Measurements from ENCODE around the gene APBB2.

The APBB2 gene

GRCh38 chr4:41185614-41186592 lies 28.4 kb downstream of the APBB2 start:
- no peak for DNase-seq

DNA sequence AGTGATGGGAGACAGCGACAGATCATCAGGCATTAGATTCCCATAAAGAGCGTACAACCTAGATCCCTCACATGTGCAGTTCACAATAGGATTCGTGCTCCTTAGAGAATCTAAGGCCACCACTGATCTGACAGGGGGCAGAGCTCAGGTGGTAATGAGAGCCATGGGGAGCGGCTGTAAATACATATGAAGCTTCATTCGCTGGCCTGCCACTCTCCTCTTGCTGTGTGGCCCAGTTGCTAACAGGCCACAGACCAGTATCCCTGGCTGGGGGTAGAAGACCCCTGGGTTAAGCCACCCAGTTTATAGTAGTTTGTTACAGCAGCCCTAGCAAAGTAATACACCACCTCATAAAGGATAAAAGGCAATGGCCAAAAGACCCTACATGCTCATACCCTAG lies 30.3 kb downstream of the APBB2 start:
- no peak for DNase-seq

DNA sequence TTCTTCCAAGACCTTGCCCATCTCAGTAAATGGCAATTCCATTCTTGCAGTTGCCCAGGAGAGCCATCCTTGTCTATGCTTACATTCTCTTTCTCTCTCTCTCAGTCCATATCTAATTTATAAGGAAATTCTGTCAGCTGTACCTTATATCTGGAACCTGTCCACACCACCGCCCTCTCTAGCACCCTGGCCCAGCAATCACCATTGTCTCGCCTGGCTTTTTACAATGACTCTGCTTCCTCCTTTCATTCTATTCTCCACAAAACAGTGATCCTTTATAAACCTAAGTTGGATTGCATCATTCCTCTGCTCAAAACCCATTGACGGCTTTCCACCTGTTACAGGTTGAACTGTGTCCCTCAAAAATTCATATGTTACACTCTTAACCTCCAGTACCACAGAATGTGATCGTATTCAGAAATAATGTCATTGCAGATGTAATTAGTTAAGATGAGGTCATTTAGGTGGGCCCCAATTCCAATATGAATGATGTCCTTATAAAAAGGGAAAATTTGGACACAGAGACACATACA lies 31.3 kb downstream of the APBB2 start:
- no peak for DNase-seq

- DNase-seq, result no peak
Measured at GRCh38 chr4:41181037-41181436, 33.3 kb downstream of the APBB2 start.

DNA sequence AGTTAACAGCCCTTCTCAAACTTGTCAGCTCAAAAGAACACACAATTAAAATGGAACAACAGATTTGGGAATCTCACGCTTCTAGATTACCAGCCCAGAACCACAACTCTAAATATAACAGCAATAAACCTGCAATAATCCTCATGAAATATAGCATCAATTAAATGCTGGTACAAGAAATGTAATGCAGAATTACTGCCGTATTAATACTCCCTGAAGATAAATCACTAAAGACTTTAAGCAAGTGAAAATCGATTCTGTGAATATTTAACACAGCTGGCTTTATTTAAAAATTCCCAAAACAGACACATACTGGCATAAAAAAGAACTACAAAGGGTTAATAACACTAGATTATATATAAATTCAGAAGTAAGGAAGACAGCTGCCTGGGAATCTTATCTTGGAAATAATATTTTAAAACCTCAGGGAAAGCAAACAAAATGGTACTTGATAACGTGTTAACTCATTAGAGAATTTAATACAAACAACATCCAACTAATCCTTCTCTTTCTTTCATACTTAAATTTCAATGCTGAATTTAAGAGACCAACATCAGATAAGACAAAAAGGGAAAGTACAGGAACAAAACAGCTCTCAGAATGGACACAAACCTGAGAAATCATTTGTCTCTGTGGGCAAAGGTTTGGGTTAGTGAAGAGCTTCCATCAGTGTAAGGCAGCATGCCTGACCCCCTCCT lies 34.7 kb downstream of the APBB2 start:
- no peak for DNase-seq

- DNase-seq, result no peak
Measured at GRCh38 chr4:41178372-41179370, 35.7 kb downstream of the APBB2 start.

DNA sequence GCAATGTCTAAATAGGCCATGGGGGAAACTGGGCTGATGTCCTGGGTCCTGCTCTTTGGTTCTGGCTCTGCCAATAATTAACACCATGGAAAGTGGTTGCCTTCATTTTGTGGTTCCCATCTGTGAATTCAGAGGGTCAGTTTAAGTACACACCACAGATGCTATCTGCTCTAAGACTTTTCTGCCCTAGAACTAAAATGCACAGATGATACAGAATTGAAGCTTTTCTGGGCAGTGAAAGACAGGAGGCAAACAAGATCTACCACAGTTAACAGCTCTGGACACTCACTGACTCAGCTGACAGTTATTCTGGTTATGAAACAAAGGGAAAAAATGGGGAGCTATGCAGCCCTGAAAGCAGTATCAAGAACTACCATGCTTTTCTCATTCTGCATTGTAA lies 37.3 kb downstream of the APBB2 start:
- DNase-seq, result no peak

DNA sequence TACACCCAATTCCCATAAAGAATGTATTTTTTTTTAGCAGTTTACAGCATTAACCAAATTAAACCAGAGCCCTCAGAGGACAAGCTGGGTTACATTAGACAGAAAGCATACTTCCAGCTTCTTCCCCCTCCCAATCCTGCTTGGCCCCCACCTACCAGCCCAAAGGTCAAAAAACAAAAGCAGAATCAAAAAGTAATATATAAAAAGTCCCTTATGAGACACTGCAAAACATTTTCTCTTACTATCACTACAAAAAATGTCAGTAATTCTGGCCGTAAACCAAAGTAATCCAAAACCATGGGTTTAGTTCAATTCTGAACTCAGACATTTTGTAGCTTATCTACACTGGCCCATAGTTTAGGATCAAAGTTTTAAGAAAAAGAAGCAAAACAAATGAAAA lies 38.0 kb downstream of the APBB2 start:
- no peak for DNase-seq

- DNase-seq, result no peak
Measured at GRCh38 chr4:41175794-41176193, 38.5 kb downstream of the APBB2 start.

DNA sequence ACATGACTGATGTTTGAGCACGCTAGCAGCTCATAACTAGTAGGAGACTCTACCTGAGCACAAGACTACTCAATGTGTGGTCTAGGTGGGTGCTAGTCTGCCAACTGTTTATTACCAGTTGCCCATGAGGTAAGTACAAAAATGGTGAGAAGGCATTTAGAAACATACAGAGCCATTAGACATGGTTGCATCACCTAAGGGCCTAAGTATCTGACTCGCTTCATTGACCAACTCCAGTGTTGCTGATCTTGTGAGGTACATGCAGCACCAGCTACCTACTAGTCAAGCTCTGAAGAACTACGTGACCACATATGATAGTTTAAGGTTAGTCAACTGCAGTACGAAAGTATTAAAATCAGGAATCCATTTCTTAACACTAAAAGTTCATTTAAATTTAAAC lies 39.9 kb downstream of the APBB2 start:
- no peak for DNase-seq

DNA sequence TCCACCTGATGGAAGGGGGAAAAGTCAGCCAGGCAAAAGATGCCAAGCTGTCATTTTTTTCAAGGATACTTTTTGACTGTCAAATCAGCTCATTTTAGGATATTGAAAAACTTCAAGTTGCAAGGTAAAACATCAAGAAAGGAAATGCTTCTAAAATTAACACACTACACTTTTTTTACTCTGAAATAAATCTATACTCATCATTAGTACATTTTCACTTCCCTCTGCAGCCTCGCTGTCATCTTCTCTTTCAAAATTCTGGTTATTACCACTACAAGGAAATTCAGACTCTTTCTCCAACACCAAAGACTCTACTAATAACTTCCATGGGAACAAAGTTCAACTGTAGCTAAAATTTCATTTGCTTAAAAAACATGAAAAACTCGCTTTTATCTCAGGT lies 41.6 kb downstream of the APBB2 start:
- DNase-seq, result no peak

GRCh38 chr4:41169256-41169800 lies 45.0 kb downstream of the APBB2 start:
- DNase-seq, result no peak

DNA sequence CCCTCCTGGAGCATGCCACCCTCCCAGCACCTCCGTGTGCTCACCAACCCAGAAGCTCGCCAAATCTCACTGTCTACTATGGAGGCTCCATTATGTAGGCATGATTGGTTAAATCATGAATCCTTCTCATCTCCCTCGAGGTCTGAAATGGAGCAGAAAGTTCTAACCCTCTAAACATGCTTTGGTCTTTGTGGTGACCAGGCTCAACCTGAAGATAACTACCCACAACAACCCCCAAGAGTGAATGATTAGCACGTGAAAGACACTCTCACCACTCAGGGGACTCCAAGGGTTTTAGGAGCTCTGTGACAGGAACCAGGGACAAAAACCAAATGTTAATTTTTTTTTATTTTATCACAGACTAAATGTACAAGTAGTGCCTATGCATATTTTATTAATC lies 47.2 kb downstream of the APBB2 start:
- no peak for DNase-seq

DNA sequence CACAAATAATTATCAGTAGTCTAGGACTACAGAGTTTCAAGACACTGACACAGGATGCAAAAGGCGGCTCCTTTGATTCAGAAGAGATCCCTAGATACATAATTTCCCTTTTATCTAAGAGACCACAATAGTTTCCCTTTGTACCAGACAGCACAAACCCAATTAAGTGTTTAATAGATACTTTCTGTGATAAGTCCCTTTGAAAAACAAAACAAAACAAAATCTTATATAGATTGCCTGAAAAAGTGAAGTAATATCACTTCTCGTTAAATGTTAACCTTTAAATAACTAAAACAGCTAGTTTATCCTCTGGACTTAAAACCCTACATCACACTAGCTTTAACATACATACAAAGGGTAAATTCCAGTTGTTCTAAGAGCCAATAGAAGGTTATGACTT lies 49.9 kb downstream of the APBB2 start:
- no peak for DNase-seq

- DNase-seq, result no peak
Measured at GRCh38 chr4:41161355-41161754, 53.0 kb downstream of the APBB2 start.

DNA sequence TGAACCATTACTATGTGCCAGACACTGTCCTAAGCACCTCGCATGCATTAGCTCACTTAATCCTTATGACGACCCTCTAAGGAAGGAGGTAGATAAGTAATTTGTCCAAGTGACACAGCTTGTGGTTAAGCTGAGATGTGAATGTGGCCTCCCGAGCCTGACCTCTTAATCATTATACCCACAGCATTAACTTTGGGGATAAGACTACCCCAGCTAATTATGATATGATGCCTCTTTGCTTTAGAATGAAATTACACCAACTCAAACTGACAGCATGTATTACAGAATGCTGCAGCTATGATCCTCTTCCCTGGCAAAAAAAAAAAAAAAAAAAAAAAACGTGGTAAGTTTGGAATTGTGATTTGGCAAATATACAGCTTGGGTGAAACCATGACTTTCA lies 53.5 kb downstream of the APBB2 start:
- DNase-seq, result no peak

DNA sequence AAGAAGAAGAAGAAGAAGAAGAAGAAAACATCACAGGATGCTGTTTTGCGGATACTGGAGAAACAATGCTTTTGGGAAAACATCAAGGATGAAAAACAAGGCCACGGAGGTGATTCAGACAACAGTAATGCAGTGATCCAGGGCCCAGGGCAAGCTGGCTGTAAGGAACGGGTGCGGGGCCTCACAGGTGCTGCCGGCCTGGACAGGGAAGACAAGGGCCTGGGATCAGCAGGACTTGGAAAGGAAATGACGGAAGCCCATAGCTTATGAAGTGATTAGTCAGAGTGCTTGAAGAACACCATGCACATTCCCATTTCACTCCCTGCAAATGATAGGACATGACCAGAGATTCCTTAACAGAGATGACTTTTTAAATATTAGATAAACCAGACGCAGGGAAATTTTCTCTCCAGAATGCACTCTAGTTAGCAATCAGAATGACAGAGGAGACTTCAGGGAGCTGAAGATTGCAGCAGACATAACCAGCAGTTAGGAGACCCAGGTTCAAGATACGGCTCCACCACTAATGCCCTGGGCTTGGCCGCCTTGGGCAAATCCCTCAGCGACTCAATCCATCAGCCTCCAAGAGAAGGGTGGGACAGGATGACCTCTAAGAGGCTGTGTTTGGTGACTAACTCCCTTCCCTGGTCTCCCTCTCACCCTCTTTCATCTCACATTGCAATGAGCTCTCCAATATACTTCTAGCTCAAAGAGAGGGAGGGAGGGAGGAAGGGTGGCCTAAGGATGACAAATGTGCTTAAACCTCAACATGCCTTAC lies 54.1 kb downstream of the APBB2 start:
- DNase-seq, result no peak

- DNase-seq, result no peak
Measured at GRCh38 chr4:41158756-41159155, 55.6 kb downstream of the APBB2 start.

- no peak for DNase-seq
Measured at GRCh38 chr4:41158274-41158673, 56.1 kb downstream of the APBB2 start.

DNA sequence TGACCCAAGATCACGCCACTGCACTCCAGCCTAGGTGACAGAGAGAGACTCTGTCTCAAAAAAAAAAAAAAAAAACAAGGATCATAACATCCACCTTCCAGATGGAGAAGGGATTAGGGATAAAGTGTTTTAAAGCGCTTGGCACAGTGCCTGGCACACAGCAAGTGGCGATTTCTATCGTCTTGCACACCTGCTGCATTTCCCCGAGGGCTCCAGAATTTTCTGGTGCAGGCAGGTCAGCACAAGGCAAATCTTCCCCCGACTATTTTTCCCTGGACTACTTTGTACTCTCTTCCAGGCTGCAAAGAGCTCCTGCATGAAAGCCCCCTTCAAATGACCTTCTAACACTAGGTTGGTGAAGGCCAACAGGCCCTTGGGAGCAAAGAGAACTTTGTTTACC lies 57.3 kb downstream of the APBB2 start:
- no peak for DNase-seq

GRCh38 chr4:41156574-41156973 lies 57.8 kb downstream of the APBB2 start:
- no peak for DNase-seq

Measured in stimulated activated CD4-positive, alpha-beta T cell treated with anti-CD3 and anti-CD28 coated beads, Interleukin-15, amount 100 ng/mL, for 24 hours (primary cell).